HTERT RPE-1 (cell line): Measurements from ENCODE around the gene SLC35F5.
"Not testable (repeated sequence)": the region's sequence is repeated elsewhere in the genome, so short reads cannot be mapped to it uniquely, and the experiment has no call there.

Experiments
- in situ Hi-C: fragments of 300-500 bp; cut with MboI; formaldehyde crosslinking; loops from 4 replicates; pipeline ENCODE4 v1.14.3; 2020; ENCODE audit warnings: low sequenced_read_pairs

The SLC35F5 gene, protein sequence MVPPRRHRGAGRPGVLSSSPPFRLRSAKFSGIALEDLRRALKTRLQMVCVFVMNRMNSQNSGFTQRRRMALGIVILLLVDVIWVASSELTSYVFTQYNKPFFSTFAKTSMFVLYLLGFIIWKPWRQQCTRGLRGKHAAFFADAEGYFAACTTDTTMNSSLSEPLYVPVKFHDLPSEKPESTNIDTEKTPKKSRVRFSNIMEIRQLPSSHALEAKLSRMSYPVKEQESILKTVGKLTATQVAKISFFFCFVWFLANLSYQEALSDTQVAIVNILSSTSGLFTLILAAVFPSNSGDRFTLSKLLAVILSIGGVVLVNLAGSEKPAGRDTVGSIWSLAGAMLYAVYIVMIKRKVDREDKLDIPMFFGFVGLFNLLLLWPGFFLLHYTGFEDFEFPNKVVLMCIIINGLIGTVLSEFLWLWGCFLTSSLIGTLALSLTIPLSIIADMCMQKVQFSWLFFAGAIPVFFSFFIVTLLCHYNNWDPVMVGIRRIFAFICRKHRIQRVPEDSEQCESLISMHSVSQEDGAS

DNA sequence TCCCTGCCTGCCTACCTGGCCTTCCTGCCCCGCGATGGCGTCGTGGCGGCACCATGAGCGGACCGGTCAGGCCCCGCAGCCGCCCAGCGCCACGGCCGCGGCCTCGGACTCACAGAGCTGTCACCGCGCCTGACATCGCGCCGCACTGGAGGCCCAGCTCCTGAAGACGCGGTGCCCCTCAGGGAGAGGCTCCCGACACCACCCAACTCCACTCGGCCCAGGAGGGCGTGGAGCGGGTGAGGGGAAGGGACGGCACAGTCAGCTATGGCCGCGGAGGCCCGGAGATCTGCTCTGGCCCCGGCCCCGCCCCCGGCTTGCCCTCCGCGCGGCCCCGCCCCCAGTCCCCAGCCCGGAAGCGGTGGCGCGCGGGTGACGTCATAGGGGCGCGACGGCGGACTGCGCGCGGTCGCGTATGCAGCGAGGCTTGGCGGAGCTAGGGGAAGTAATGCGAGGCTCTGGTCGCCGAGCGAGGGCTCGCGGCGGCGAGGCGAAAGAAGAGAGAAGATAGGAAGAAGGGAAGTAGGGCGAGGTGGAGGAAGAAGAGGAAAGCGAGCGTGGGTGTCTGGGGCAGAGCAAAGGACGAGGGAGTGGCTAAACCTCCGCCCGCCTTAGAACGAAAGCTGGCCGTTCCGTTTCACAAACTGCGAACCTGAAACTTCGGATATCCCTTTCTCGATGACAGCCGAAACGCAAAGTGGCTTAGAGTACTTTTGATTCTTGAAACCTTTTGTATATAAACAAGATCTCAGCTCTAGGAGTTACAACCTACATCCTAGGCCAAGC is at the start of gene SLC35F5:
Gene SLC35F5 (minus strand): TSS at position 288 of the 783 bp plus-strand sequence. CDS start 233 bp downstream, at position 55.
- in situ Hi-C loops = no loop called here

DNA sequence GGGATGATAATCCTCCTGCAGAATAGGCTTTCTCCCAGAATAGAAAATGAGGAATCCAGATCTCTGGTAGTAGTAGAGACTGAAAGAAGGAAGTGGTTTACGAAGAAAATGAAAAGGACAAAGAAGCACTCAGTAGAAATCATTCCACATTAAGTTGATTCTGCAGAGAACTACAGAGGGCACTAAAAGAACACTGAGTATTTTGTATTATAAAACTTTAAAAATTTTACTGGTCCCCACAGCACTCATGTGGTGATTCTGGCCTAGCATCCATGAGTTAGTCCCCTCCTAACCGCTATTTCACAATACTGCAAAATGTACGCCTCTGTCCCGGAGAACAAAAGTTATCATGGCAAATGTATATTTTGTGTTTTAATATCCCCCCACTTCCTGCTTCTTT is 42.9 kb upstream of the SLC35F5 start:
- in situ Hi-C loops = no loop called here

DNA sequence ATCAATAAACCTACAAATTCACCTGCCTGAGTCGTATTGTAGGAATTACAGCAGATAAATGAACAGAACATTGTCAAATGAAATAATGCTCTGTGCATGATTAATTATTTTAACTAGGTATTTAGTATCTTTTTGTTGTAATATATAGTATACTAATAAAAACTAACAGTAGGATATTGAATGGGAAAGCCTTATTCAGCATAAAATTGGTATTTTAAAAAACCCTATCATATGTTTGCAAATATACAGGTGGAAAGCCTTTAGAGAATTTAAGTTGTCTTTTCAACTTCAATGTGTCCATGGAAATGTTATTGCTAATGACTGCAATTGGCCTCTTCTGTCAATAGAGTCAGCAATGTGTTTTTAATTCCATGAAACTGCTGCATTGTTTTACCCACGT is 40.8 kb upstream of the SLC35F5 start:
- in situ Hi-C loops = no loop called here

DNA sequence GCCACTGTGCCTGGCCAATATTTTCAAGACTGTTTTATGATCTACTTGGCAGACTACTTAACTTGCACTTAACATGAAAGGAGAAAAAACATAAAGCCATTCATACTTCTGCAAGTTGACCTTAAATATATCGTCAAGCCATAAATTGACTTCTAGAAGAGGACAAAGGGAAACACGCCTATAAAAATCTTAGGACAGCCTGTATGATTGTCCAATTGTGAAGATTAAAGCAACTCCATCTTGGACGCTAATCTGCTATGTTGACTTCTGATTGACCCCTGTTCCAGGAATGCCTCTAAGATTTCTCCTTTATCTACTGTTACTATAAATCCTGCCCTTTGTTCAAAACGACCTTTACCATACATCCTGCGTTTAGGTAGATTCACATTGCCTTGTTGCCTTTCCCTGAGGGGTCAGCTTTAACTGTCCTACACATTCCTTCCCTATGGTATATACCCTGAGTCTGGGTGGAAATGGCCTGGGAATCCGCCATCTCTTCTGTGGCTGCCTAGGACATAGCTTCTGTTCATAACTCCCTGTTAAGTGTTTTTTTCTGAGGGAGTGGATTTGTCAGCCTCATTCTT is 40.2 kb upstream of the SLC35F5 start:
- in situ Hi-C loops = no loop called here

DNA sequence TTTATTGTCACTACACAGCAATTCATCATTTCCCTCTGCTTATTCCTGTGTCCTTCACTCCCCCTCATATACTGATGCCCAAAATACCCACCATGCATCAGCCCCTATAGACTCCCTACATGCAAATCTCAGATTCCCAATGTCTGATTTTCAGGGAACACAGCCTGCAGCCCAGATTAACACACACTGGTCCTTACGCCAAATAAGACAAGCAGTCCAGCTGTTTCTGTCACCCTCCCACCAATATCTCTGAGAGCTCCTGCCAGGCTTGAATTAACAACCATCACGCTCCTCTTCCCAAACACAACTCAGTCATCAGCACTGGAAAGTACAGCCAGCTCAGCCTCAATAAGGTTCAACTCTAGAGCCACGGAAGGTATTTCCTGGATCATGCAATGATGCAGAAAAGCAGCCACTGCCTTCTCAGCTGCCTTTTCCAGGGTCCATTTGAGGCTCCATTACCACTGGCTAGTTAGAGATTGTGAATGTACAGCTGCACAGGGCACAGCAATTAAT is 39.0 kb upstream of the SLC35F5 start:
- in situ Hi-C loops = no loop called here

DNA sequence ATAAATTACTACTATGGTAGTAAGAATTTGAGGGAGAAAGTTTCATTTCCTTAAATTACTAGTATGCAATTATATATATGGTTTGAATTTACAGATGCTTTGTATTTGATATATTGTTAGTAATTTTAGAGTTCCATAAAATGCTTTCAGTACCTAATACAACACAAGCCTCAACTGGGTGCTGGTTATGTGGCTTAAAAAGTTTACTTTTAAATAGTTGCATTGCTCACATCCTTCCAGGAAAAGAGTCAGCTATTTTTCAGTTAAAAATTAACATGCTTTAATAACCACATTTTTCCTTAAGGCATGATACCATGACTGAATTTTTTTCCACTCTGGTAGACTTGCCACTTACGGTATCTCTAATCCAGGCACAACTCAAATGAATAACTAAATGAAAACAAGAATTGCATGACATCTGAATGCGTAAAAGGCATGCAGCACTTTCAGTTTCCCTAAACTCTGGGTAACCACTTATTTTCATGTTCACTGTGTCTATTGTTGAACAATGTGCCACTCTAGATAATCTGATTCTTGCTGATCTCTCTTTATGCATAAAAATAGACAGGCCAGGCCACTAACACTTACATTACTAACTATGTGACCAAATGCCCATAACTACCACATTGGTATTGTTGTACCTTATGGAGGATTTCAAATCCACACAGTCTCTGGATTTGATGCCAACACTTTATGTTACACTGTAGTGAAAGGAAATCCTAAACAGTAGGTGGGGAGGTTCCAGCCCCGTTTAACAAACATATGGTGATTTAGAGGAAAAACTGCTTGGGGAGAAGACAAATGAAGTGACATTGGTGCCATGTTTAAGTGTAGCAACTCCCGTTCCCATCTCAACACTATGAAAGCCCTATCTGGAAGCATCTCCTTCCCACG is 35.5 kb upstream of the SLC35F5 start:
- in situ Hi-C loops = no loop called here

DNA sequence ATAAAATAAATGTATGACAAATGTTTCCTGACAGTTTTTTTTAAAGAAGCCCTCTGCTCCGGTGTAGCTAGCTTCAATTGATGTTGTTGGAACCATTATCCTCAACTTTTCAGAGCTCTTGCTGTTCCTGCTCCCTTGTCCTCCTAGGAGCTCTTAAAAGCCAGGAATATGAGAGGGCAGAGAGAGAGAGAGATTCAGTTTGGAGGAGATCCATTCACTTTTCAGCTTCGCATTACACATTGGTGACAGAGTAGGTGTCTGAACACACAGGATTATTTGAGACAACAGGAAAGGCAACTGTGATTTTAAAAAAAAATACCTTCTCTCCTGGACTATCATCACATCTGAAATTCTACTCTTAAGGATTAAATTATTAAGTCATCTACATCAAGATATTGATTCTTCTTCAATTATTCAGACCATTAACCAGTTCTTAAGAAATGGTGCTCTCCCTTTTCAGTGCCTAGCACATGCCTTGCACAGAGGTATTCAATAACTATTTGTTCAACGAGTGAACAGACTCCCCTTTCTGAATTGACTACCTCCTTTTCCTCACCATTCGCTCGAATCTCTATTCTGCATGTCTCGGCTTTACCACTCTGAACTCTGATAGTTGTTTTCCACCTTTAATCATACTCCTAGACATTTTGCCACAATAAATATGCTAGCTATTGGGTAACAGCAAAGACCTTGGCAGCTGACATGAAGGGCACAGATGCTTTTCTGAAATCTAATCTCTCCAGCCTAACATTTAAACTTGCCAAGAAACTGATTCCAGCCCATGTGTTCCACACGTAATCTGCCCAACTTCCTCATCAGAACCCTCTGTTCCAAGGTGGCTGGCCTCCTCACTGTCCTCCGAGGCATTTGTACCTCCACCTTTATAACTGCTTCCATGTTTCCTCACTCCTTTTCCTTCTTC is 28.6 kb upstream of the SLC35F5 start:
- in situ Hi-C loops = no loop called here

DNA sequence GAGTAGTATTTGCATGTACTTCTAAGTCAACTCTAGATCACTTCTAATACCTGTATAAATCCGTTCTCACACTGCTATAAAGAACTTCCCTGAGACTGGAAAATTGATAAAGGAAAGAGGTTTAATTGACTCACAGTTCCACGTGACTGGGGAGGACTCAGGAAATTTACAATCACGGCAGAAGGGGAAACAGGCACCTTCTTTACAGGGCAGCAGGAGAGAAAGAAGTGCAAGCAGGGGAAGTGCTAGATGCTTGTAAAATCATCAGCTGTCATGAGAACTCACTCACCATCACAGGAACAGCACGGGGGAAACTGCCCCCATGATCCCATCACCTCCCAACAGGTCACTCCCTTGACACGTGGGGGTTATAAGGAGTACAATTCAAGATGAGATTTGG is 24.0 kb upstream of the SLC35F5 start:
- in situ Hi-C loops = no loop called here

DNA sequence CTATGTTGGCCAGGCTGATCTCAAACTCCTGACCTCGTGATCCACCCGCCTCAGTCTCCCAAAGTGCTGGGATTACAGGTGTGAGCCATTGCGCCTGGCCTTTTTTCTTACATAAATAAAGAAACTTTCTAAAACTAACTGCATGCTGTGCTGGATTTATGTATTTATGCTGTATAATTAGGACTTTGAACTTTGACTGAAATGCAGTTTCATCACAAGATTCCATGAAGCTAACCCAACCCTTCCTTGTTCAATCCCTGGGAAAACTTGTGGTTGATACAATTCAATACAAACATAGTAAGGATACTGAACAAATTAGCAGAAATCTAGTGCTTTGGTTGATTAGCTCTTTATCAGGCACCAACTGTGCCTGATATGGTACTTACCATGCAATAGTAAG is 20.9 kb upstream of the SLC35F5 start:
- in situ Hi-C loops = no loop called here

DNA sequence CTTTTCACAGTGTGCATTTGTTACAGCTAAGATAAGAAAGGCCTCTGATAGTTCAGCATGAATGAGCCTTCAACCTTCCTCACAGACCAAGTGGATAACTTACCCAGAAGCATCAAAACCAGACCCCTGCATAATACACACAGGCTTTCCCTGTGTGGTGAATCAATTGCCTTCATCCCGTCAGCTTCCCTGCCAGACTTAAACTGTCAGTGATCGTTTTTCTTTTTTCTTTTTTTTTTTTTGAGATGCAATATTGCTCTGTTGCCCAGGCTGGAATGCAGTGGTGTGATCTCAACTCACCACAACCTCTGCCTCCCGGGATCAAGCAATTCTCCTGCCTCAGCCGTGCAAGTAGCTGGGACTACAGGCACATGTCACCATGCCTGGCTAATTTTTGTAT is 20.5 kb upstream of the SLC35F5 start:
- in situ Hi-C loops = no loop called here

DNA sequence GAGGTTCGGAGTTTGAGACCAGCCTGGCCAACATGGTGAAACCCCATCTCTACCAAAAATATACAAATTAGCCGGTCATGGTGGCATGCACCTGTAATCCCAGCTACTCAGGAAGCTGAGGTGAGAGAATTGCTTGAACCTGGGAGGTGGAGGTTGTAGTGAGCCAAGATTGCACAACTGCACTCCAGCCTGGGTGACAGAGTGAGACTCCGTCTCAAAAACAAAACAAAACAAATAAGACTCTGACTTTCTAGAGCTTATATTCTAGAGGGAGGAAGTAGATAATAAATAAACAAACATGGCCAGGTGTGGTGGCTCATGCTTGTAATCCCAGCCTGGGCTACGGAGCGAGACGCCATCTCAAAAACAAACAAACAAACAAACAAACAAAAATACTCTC is 18.2 kb upstream of the SLC35F5 start:
- in situ Hi-C loops = not testable (repeated sequence)

DNA sequence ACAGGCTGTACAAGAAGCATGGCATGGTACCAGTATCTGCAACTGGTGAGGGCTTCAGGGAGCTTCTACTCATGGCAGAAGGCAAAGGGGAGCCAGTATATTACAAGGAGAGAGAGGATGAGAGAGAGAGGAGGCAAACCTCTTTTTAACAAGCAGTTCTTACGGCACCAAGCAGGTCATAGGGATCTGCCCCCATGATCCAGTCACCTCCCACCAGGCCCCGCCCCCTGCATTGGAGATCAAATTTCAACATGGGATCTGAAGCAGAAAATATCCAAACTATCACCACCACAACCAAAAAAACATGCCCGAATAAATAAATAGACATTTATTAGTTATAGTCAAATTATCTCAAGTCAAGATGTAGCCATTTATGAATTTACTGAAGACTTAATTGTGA is 14.5 kb upstream of the SLC35F5 start:
- in situ Hi-C loops = no loop called here

DNA sequence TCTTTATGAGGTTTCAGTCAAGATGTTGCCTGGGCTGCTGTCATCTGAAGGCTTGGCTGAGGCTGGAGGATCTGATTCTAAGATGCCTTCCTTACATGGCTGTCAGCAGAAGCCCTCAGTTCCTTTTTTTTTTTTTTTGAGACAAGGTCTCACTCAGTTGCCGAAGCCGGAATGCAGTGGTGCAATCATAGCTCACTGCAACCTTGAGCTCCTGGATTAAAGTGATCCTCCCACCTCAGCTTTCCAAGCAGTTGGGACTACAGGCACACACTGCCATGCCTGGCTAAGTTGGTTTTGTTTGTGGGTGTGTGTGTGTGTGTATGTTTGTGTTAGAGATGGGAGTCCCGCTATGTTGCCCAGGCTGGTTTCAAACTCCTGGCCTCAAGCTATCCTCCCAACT is 13.1 kb upstream of the SLC35F5 start:
- in situ Hi-C loops = no loop called here

DNA sequence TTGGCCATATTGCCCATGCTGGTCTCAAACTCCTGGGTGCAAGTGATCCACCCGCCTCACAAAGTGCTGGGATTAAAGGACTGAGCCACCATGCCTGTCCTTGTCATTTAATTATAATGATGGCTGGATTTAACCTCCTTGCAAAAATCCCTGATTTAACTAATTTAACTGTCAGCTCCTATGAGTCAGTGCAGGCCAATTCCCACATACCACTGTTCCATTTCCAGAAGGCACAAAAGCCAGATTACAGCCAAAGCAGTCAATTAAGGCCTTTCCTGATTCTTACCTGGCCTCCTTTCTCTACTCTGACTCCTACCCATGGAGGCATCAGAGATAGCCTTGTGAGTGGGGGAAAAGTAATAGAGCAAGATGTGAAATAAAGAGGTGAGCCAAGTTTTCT is 12.3 kb upstream of the SLC35F5 start:
- in situ Hi-C loops = no loop called here

DNA sequence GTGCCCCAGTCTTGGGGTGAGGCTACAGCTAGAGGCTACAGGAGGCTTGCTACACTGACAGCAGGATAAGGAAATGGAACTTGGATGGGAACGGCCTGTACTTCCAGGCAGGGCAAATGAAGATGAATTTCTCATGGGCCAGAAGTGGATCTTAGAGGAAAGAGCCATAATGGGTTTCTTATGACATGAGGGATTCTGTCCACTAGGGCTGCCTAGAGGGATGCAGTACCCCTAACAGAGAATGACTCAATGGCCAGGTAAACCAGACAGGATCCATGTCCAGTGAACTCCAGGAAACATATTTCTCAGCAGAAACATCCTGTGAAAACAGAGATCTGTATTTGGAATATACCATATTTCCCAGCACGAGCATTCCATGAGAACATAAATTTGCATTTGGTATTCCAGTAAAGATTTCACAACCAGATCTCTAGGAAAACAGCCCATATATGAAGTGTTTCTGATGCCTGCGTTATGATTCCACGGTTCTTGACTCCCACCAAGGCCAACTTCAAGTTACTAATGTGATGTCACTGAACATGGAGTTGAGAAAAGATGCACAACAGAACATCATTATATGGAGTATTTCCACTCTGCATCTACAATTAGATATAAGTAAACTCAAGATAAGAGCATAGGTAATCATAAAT is 11.5 kb upstream of the SLC35F5 start:
- in situ Hi-C loops = no loop called here

DNA sequence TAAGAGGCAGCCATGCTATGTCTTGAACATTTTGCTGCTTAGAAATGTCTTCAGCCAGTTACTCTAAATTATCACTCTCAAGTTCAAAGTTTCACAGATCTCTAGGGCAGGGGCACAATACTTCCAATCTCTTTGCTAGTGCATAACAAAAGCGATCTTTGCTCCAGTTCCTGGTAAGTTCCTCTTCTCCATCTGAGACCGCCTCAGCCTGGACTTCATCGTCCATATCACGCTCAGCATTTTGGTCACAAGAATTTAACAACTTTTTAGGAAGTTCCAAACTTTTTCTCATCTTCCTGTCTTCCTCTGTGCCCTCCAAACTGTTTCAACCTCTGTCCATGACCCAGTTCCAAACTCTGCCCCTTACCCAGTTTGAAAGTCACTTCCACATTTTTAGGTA is 8.8 kb upstream of the SLC35F5 start:
- in situ Hi-C loops = no loop called here

DNA sequence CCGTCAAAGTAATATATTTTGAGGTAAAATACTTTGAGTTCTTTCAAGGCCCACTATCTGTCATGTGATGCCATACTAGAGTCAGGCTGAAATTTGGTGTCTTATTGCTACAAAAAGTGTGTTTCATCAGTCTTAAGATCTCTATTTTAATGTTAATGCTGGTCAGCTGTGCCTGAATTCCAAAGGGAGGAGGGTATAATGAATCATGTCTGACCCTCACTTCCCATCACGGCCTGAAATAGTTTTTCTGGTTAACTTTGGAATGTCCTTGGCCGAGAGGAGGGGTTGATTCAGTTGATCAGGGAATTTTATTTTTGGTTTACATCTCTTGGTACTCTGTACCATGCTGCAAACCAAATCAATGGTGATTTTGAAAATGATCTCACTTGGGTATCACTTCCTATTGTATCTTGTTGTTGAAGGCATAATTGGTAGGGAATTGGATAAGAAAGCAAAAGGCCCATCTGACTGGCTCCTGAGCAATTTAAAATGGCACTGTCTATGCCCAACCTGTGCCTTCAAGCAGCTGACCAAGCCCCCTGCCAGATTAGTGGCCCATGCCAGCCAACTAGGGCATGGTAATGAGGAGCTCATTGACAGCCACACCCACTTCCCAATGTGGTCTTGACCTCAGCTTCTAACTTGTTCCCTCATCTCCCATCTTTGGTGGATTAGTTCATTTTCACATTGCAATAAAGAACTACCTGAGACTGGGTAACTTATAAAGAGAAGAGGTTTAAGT is 6.1 kb upstream of the SLC35F5 start:
- in situ Hi-C loops = no loop called here

DNA sequence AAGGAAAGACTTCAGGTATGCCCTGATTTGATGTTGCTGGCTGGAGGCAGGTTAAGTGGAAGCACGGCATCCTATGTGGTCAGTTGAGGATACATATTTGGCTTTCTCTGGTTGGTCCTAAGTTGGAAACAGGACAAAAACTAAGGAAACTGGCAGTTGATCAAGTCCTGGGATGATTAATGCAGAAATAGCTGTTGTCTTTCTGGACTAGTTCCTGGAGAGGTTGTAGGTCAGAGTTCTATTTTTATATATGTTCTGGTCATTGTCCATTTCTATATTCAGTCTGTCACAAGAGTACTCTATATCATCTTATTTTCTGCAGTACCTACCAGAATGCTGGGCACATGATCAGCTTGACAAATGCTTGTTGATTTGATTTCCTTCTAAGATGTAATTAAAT is 4.0 kb upstream of the SLC35F5 start:
- in situ Hi-C loops = no loop called here
